Hematopoietic multipotent progenitor cell (in vitro differentiated cells): Measurements from ENCODE around the gene PBLD. TPM values are rescaled to one million over a fixed set of nuclear protein-coding genes. Genes with fewer than 3 reads are reported as not detected.
"Not testable (repeated sequence)": the region's sequence is repeated elsewhere in the genome, so short reads cannot be mapped to it uniquely, and the experiment has no call there.

Experiments used
- DNase-seq, 3 donors: peaks; one replicate each; pipeline ENCODE4 v3.0.0-alpha.2; 2011 to 2015; ENCODE audit warnings: low read depth in 2 of 3, low spot score in 2 of 3
- total RNA-seq: library from RNA; depleted of rRNA; stranded (reverse); fragments of >200 nt; gene quantifications from one replicate; pipeline ENCODE4 v1.2.3, GENCODE V29; 2012

Gene PBLD
- total RNA-seq, 1 donor: 3.2 TPM

GRCh38 chr10:68284062-68285001 is 48.4 kb downstream of the PBLD start:
- no peak for DNase-seq

- no peak for DNase-seq
These were observed 52.0 kb downstream of the PBLD start for GRCh38 chr10:68280758-68281157.

- not testable (repeated sequence) for DNase-seq
These were observed 53.6 kb downstream of the PBLD start for GRCh38 chr10:68278906-68279753.

GRCh38 chr10:68277814-68278213 is 54.9 kb downstream of the PBLD start:
- DNase-seq: not testable (repeated sequence)

GRCh38 chr10:68276224-68276623 is 56.5 kb downstream of the PBLD start:
- no peak for DNase-seq

- DNase-seq: no peak
These were observed 57.1 kb downstream of the PBLD start for GRCh38 chr10:68275600-68276126.

GRCh38 chr10:68272833-68273232 is 59.9 kb downstream of the PBLD start:
- DNase-seq: no peak

GRCh38 chr10:68271196-68271882 is 61.4 kb downstream of the PBLD start:
- DNase-seq: no peak

- no peak for DNase-seq
These were observed 63.0 kb downstream of the PBLD start for GRCh38 chr10:68269562-68270290.

GRCh38 chr10:68261132-68261856 is 71.4 kb downstream of the PBLD start:
- DNase-seq: no peak

- DNase-seq: no peak
These were observed 79.4 kb downstream of the PBLD start for GRCh38 chr10:68253346-68253745.

GRCh38 chr10:68251625-68252495 is 80.9 kb downstream of the PBLD start:
- DNase-seq: no peak

- DNase-seq: no peak
These were observed 81.6 kb downstream of the PBLD start for GRCh38 chr10:68251151-68251550.

- no peak for DNase-seq
These were observed 83.4 kb downstream of the PBLD start for GRCh38 chr10:68249297-68249696.

- DNase-seq: no peak
These were observed 84.8 kb downstream of the PBLD start for GRCh38 chr10:68247931-68248330.

GRCh38 chr10:68246397-68246796 is 86.3 kb downstream of the PBLD start:
- DNase-seq: not testable (repeated sequence)

- DNase-seq: no peak
These were observed 90.7 kb downstream of the PBLD start for GRCh38 chr10:68242051-68242450.

- DNase-seq: no peak
These were observed 93.1 kb downstream of the PBLD start for GRCh38 chr10:68239596-68240150.
